UCSD-AML1 (cell line): ENCODE data around the gene TEC.

Source experiments
- DNase-seq: peaks from one replicate; lab custom pipeline; 2025; ENCODE audit not compliant: unreplicated experiment; lab: John Stamatoyannopoulos, UW

TEC gene

GRCh38 chr4:48127682-48128404 lies 141.8 kb downstream of the TEC start:
- DNase-seq = peak; percentile 44

DNA sequence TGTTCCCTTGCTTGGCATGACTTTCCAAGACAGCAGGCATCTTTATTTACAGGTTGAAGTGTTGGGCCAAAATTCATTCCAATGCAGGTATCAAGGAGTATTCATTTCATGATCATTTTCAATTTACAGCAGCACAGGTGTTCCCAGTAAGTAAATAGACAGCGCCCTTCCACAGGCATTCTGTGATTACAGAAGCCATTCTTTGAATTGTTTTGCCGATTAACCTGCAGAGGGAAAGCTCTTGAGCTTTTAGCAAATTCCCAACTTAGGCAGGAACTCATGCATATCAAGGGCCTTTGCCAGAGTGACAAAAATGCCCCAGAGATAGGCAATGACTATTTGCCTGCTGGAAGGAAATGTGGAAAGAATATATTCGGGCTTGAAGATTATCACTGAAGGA lies 142.4 kb downstream of the TEC start:
- no peak for DNase-seq

- no peak for DNase-seq
Observed at GRCh38 chr4:48126621-48127020, 143.0 kb downstream of the TEC start.

DNA sequence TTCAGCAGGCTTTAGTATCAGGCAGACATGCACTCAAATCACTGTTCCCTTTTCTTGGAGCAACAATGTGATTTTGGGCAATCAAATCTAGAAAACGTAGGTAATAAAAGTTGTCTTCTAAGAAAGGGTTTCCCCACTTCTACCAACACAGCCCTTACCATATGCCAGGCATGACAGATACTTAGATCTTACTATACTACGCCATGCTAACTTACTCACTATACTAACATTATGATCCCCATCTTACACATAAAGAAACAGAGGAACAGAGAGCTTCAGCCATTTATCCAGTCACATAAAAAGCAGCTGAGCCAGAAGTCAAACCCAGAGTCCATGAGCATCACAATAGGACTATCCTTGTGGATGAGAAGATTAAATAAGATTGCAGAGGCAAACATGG lies 144.8 kb downstream of the TEC start:
- no peak for DNase-seq

- no peak for DNase-seq
Observed at GRCh38 chr4:48122756-48123155, 146.9 kb downstream of the TEC start.

DNA sequence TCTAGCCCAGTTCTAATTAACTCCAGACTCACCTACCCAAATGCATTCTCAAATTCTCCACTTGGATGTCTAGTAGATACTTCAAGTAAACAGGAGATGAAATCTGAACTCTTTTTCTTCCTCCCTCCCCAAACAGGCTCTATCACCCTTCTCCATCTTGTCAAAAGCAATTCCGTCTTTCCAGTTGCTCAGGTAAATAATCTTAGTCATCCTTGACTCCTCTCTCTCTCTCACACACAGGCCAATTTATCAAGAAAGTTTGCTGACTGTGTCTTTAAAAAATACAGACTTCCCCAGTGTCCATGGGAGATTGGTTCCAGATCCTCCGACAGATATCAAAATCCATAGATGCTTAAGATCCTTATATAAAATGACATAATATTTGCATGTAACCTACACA lies 148.5 kb downstream of the TEC start:
- no peak for DNase-seq

- no peak for DNase-seq
Observed at GRCh38 chr4:48120132-48120531, 149.5 kb downstream of the TEC start.

GRCh38 chr4:48119646-48120045 lies 150.0 kb downstream of the TEC start:
- DNase-seq = no peak

- DNase-seq = no peak
Observed at GRCh38 chr4:48118081-48118480, 151.6 kb downstream of the TEC start.

GRCh38 chr4:48116582-48116981 lies 153.1 kb downstream of the TEC start:
- DNase-seq = no peak

DNA sequence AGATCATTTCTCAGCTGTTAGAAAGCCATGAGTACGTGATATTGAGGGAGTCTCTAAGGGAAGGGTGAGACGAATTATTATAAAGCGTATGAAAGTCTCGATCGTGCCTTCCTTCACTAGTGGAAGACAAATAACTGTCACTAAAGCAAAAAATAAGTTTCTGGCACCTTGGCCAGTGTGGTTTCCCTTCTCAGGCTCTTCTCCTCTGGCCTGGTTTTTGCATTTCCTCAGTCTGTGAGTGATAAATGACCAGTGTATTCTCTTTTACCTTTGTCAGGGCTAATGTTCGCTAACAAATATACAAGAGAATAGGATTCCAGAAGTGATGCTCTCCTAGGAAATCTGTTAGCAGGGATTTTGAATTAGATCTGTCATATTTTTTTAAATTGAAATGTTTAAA lies 155.2 kb downstream of the TEC start:
- no peak for DNase-seq

GRCh38 chr4:48112017-48112667 lies 157.5 kb downstream of the TEC start:
- no peak for DNase-seq

GRCh38 chr4:48110452-48110978 lies 159.1 kb downstream of the TEC start:
- DNase-seq = no peak

- DNase-seq = no peak
Observed at GRCh38 chr4:48109413-48110263, 160.0 kb downstream of the TEC start.

DNA sequence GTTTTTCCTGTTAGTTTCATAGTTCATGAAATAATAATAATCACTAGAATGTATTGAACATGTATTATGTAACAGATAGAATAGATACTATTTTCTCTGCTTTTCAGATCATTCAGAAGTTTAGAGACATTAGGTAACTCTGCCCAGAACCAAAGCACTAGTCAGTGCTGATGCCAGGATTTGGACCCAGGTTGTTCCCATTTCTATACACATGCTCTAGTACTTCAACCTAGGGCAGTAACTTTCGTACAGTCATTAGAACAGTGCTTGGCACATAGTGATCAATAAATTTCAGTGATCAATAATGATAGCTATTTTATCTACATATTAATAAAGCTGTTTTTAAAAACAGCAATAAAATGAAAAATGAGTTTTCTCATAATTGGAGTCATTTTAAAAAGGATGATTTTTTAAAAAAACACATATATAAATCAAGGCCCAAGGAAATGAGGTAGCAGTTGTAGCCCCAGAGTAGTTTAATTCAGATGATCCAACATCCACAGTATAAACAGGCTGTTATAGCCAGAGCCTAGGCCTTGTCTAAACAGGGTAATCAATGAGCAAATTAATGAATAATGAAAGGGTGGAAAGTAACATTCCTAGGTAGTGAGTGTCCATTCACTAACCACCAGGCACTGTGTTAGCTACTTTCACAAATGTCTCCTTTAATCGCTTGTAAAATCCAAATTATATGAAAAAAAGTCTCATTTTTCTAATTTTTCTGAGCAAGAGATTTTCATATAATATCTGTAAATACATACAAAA lies 161.1 kb downstream of the TEC start:
- no peak for DNase-seq

- DNase-seq = no peak
Observed at GRCh38 chr4:48105230-48105629, 164.4 kb downstream of the TEC start.

- DNase-seq = no peak
Observed at GRCh38 chr4:48103483-48104139, 166.0 kb downstream of the TEC start.

DNA sequence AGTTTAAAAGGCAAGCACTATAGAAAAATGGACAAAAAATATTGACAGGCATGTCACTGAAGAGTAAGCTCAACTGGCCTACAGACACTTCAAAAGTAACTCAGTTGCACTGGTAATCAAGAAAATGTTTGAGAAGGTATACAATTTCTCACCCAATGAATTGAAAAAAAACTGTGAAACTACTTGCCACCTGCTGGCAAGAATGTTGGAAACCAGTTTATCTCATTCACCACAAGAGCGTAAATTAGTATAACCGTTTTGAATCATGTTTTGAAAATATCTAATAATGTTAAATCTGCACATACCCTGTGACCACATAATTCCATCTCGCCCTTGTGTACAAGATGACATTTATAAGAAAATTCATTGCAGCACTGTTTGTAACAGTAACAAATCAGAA lies 167.3 kb downstream of the TEC start:
- no peak for DNase-seq

GRCh38 chr4:48100256-48100655 lies 169.4 kb downstream of the TEC start:
- no peak for DNase-seq

DNA sequence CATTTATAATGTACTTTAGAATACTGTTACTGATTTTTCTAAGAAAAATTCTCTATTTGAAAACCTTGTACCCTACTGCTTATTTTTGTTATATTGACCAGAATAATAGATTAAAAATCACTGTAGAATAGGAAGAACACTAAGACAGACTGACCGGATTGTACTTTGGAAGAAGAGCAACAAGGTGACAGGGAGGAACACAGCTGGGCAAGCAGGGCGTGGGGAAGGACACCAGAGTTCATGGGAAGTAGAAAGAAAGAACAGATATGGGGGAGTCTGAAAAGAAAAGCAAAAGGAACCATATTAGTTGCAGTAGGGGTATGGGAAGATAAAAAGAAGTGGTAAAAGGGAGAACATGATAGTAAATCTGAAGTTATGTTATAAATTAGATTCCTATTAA lies 174.2 kb downstream of the TEC start:
- DNase-seq = no peak
